PC-3 (cell line): Measurements from ENCODE around the gene USP21.

Source experiments
- CTCF ChIP-seq: fragments of 300-600 bp; sonication (generic); conservative IDR thresholded peaks from 2 replicates; pipeline ENCODE4 v1.5.1; 2017; ENCODE audit warnings: antibody characterized with exemption, low read depth, mild to moderate bottlenecking, low read length
- EZH2 ChIP-seq: fragments of 300-600 bp; sonication (generic); IDR thresholded peaks from one replicate; pipeline ENCODE4 v1.6.1; 2017; ENCODE audit warnings: antibody characterized with exemption, mild to moderate bottlenecking, low read length; ENCODE audit not compliant: unreplicated experiment
- EZH2phosphoT487 ChIP-seq: fragments of 300-600 bp; sonication (generic); IDR thresholded peaks from 2 replicates; pipeline ENCODE4 v1.6.1; 2018; ENCODE audit warnings: mild to moderate bottlenecking, antibody characterized with exemption, low read length, borderline replicate concordance

DNA sequence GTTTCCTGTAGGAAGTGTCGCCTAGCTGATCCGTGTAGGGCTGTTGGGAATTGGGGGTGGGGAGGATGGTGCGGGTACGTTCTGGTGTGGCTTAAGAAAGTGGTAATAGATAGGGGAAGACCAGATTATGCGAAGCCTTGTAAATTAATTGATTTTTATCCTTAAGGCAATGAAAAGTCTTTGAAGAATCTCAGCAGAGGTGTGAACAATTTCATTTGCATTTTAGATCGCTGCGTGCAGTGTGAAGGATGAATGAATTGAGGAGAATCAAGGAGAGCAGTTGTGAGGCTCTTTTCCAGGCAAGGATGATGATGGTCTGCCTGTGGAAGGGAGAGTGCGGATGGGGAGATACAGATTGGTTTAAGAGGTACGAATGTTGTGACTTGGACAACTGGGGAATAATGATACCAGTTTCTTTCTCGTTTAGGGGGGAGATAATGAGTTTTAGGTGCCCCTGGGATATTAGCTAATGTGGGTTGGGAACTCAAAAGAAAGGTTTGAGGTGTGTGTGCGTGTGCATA lies 26.0 kb upstream of the USP21 start:
- TF ChIP-seq CTCF (no peak), EZH2 (no peak), EZH2phosphoT487 (no peak)
